HL-60 (cell line): ENCODE measurements around the gene SPON1.

Source experiments
- POLR2AphosphoS5 ChIP-seq: IDR thresholded peaks from 2 replicates; pipeline ENCODE4 v1.6.1; 2012; ENCODE audit warnings: low read depth
- TF ChIP-seq, protein P1 (sequence below): IDR thresholded peaks from one replicate; pipeline ENCODE4 v1.5.1; 2011; ENCODE audit warnings: low read length, control low read depth, inconsistent platforms; ENCODE audit not compliant: insufficient read depth

GRCh38 chr11:14240221-14240620 lies 277.7 kb downstream of the SPON1 start:
- TF ChIP-seq, protein P1, sequence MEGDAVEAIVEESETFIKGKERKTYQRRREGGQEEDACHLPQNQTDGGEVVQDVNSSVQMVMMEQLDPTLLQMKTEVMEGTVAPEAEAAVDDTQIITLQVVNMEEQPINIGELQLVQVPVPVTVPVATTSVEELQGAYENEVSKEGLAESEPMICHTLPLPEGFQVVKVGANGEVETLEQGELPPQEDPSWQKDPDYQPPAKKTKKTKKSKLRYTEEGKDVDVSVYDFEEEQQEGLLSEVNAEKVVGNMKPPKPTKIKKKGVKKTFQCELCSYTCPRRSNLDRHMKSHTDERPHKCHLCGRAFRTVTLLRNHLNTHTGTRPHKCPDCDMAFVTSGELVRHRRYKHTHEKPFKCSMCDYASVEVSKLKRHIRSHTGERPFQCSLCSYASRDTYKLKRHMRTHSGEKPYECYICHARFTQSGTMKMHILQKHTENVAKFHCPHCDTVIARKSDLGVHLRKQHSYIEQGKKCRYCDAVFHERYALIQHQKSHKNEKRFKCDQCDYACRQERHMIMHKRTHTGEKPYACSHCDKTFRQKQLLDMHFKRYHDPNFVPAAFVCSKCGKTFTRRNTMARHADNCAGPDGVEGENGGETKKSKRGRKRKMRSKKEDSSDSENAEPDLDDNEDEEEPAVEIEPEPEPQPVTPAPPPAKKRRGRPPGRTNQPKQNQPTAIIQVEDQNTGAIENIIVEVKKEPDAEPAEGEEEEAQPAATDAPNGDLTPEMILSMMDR, result no peak
- no peak for TF ChIP-seq POLR2AphosphoS5
